GM18526 (cell line): ENCODE data around the gene ALPI.

Experiments
- POLR2A ChIP-seq: IDR thresholded peaks from 3 replicates; pipeline ENCODE4 v1.6.1; 2011; ENCODE audit not compliant: insufficient read length; ENCODE audit errors: extremely low read depth

The ALPI gene

DNA sequence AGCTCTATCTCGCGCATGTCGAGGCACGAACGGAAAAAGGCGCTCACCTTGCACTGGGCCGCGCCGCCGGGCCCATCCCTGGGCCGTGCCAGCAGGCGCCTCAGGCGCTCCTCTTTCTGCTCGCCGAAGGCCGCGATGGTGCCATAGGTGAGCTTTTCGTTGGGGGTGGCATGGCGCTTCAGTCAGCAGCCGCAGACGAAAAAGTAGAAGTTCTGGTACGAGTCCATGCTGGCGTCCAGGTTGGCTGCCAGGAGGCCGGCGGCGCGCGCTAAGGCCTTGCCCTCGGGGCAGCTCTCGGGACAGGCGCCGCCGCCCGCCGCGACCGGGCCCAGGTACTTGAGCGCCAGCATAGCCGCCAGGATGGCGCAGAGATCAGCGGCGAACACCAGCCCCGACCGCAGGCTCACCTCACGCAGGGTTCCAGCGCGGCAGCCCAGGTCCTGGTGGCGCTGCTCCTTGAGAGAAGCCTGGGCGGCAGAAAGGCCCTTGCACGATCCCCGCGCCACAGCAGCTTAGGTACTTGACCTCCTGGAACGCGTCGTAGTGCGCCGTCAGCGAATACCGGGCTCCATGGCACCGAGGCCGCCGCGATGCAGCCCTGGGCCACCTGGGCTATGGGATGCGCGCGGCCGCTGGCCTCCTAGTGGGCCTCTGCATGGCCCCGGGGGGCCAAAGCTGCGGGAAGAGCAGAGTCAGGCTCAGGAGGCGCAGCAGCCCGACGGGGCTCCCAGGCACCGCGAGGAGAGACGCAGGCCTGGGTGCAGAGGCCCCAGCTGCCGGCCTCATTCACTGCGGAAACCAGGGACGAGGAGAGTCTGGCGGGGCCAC is 36.5 kb upstream of the ALPI start:
- TF ChIP-seq POLR2A = no peak

DNA sequence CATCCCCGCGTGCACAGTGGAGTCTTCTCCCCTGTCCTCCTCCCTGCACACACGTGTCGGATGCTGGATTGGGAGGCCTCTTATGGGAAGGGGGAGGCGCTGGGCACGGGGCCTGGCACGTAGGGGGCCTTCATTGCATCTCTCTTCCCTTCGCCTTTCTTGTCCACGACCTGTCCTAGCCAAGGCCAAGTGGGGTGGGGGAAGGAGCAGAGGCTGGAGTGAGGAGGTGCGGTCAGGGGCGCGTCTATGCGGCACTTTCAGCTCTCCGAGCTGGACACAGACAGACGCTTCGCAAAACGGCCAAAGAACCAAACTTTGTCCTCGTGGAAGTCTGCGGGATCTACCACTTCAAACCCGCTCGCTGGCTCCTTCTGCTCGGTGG is 35.9 kb upstream of the ALPI start:
- no peak for TF ChIP-seq POLR2A

GRCh38 chr2:232420463-232421188 is 35.3 kb upstream of the ALPI start:
- no peak for TF ChIP-seq POLR2A

DNA sequence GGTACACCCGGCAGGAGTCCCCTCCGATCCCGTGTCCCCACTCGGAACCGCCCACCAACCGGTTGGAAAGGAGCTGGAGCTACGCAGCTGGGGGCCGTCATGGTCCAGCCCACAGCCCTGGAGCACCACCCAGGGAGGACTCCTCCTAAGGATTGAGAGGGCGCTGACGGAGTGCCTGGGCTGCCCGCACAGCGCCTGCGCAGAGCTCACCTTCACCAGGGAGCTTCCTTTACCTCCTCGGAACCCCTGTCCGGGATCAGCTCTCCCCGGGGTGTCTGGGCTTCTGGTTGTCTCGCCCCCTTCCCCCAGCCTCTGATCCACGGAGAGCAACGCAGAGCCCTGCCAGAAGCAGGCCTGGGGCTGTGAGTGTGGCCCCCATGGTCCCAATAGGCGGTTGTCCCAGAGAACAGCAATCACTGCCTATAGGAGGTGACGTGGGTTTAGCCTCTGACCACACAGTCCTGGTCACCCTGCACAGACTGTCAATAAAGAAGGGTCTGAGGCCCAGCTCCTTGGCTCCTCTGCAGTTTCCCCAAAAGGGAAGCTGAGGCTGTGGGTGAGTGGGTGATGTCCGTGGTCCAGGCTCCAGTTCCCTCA is 34.7 kb upstream of the ALPI start:
- TF ChIP-seq POLR2A = no peak

DNA sequence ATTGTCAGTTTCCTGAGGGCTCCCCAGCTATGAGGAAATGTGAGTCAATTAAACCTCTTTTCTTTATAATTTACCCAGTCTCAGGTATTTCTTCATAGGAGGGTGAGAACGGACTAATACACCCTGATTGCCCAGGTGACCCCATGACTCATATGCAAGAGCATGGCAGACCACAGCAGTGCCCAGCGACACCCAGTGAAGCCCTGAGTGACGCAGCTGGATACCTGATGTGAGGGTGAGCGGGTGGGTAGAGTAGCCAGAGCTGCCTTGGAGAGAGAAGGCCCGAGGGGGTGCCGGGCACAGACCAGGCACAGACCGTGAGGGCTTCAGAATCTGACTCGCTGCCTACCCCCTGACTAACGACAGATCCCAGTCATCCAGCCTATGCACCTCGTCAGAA is 33.9 kb upstream of the ALPI start:
- no peak for TF ChIP-seq POLR2A

DNA sequence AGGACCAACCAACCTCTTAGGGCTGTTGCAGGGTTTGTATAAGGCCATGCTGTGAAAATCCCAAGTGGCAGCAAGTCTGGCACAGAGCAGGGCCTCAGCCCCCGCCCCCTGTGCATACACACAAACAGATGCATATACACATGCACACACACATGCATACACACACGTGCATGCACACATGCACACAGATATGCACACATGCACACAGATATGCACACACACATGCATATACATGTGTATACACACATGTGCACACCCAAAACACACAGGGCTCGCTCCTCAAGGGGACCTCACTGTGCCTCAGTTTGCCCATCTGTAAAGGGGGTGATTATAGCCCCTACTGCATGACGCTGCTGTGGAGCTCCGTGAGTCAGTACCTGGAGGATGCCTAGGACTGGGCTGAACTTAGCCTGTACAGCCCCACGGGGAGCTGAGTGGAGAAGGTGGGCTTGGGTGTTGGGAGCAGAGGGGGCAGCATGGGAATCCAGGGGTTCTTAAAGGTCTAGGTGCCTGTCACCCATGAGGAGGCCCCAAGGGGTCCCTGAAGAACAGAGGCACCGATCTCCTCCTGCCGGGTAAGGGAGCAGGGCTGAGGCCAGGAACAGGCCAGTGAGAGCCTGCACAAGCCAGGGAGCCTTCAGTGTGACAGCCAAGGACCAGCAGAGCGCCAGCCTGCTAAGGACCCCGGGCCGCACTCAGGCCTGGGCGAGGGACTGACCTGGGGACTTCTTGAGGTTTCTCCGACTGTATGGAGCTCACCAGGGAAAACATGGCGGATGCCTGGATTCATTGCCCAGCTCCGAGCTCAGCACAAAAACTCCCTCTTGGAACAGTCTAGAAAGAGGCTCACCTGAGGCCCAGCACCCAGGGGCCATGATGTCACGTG is 24.0 kb upstream of the ALPI start:
- no peak for TF ChIP-seq POLR2A

- no peak for TF ChIP-seq POLR2A
Observed at GRCh38 chr2:232432598-232433184, 23.3 kb upstream of the ALPI start.

GRCh38 chr2:232434091-232434490 is 21.9 kb upstream of the ALPI start:
- TF ChIP-seq POLR2A = no peak

GRCh38 chr2:232434563-232435374 is 21.2 kb upstream of the ALPI start:
- no peak for TF ChIP-seq POLR2A

- TF ChIP-seq POLR2A = no peak
Observed at GRCh38 chr2:232435375-232435648, 20.6 kb upstream of the ALPI start.

GRCh38 chr2:232435805-232436204 is 20.1 kb upstream of the ALPI start:
- TF ChIP-seq POLR2A = no peak

DNA sequence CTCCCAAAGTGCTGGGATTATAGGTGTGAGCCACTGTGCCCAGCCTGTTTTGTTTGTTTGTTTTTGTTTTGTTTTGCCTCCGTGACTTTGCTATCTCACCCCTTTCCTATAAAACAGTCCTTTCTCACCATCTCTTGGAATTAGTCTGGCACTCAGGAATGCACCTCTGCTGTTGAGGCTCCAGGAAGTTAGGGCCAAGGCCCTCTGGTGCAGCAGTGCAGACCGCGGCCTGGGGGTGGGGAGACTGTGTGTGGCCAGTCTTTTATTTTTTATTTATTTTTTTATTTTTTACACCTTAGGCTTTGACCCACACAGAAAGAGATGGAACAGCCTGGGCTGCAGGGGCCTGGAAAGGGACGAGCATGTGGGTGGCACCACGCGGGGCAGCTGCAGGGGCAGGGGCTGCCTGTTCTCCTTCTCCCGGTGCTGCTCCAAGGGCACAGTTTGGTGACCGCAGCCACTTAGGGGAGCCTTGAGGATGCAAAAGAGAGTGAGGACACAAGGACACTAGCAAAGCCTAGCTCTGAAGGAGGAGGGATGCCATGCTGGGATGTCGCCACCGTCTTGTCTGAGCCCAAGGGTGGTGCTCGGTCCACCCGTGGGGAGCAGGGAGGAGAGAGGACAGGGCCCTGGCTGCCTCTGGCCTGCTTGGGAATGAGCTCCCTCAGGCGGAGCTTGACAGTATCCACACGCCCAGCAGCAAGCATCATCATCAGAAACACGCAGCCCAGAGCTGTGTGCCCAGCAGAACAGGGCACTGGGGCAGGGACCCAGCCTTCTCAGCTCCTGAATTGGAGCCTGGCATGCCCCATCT is 19.4 kb upstream of the ALPI start:
- TF ChIP-seq POLR2A = no peak

GRCh38 chr2:232437195-232437571 is 18.8 kb upstream of the ALPI start:
- no peak for TF ChIP-seq POLR2A
